Testis (tissue), 2 donors: Measurements from ENCODE around the gene CADPS2.

Experiments
- CTCF ChIP-seq, 3 experiments: fragments of 450-650 bp in 2 of 3; fragments of 200-600 bp in 1 of 3; sonication (generic) in 1 of 3; IDR thresholded peaks; one replicate each; pipeline ENCODE4 v1.5.1; 2016 to 2019; ENCODE audit warnings: antibody characterized with exemption in 3 of 3, mild to moderate bottlenecking in 2 of 3, moderate library complexity in 1 of 3
- POLR2A ChIP-seq: fragments of 450-650 bp; IDR thresholded peaks from one replicate; pipeline ENCODE4 v1.6.1; 2017; ENCODE audit warnings: antibody characterized with exemption, mild to moderate bottlenecking, moderate library complexity

GRCh38 chr7:122755696-122756095 lies 130.6 kb downstream of the CADPS2 start:
- no peak for TF ChIP-seq CTCF (IDR thresholded peaks at IDR 0.05)
- TF ChIP-seq POLR2A = no peak
